SK-N-SH treated with all-trans-retinoic acid at 6 μM for 48 hours (cell line): ENCODE data around the gene ATOH8.

ENCODE experiments used
- CSDC2 ChIP-seq: fragments of 250-450 bp; sonication (Bioruptor Pico); IDR thresholded peaks from 2 replicates; pipeline ENCODE4 v1.5.0; 2020; ENCODE audit warnings: mild to moderate bottlenecking, moderate library complexity
- ISL1 ChIP-seq: fragments of 250-450 bp; sonication (Bioruptor Pico); IDR thresholded peaks from 2 replicates; pipeline ENCODE4 v2.1.2; 2022; ENCODE audit warnings: mild to moderate bottlenecking, moderate library complexity
- PATZ1 ChIP-seq: fragments of 250-450 bp; sonication (Bioruptor Pico); IDR thresholded peaks from 2 replicates; pipeline ENCODE4 v1.8.0; 2020; ENCODE audit warnings: mild to moderate bottlenecking, moderate library complexity, borderline replicate concordance
- PPARA ChIP-seq: fragments of 250-450 bp; sonication (Bioruptor Pico); IDR thresholded peaks from 2 replicates; pipeline ENCODE4 v1.5.0; 2020; ENCODE audit warnings: mild to moderate bottlenecking, borderline replicate concordance
- RARB ChIP-seq: fragments of 250-450 bp; sonication (Bioruptor Pico); IDR thresholded peaks from 2 replicates; pipeline ENCODE4 v1.8.0; 2021; ENCODE audit warnings: mild to moderate bottlenecking, moderate library complexity
- SNAI2 ChIP-seq: fragments of 250-450 bp; sonication (Bioruptor Pico); IDR thresholded peaks from 2 replicates; pipeline ENCODE4 v1.5.0; 2020; ENCODE audit warnings: mild to moderate bottlenecking, moderate library complexity
- TOX ChIP-seq: fragments of 250-450 bp; sonication (Bioruptor Pico); IDR thresholded peaks from 2 replicates; pipeline ENCODE4 v1.8.0; 2021; ENCODE audit warnings: mild to moderate bottlenecking, moderate library complexity, borderline replicate concordance
- TSHZ2 ChIP-seq: fragments of 250-450 bp; sonication (Bioruptor Pico); IDR thresholded peaks from 2 replicates; pipeline ENCODE4 v1.5.0; 2020; ENCODE audit warnings: mild to moderate bottlenecking, moderate library complexity
- ZC3H10 ChIP-seq: fragments of 250-450 bp; sonication (Bioruptor Pico); IDR thresholded peaks from 2 replicates; pipeline ENCODE4 v1.5.1; 2021; ENCODE audit warnings: mild to moderate bottlenecking, moderate library complexity
- ZFP30 ChIP-seq: fragments of 450-650 bp; formaldehyde crosslinking; IDR thresholded peaks from 2 replicates; pipeline ENCODE4 v1.5.0; 2022; ENCODE audit warnings: mild to moderate bottlenecking, moderate library complexity
- ZNF565 ChIP-seq: fragments of 450-650 bp; formaldehyde crosslinking; conservative IDR thresholded peaks from 2 replicates; pipeline ENCODE4 v1.5.0; 2020; ENCODE audit warnings: low read depth, mild to moderate bottlenecking, moderate library complexity
- ZNF70 ChIP-seq: fragments of 450-650 bp; formaldehyde crosslinking; IDR thresholded peaks from 2 replicates; pipeline ENCODE4 v1.5.0; 2020; ENCODE audit warnings: mild to moderate bottlenecking, moderate library complexity
- TF ChIP-seq, protein P1 (sequence below): fragments of 250-450 bp; sonication (Bioruptor Pico); IDR thresholded peaks from 2 replicates; pipeline ENCODE4 v1.5.1; 2020; ENCODE audit warnings: low read depth, mild to moderate bottlenecking, moderate library complexity
- TF ChIP-seq, protein P2 (sequence below): fragments of 250-450 bp; sonication (Bioruptor Pico); IDR thresholded peaks from 2 replicates; pipeline ENCODE4 v1.5.1; 2021; ENCODE audit warnings: mild to moderate bottlenecking, moderate library complexity

DNA sequence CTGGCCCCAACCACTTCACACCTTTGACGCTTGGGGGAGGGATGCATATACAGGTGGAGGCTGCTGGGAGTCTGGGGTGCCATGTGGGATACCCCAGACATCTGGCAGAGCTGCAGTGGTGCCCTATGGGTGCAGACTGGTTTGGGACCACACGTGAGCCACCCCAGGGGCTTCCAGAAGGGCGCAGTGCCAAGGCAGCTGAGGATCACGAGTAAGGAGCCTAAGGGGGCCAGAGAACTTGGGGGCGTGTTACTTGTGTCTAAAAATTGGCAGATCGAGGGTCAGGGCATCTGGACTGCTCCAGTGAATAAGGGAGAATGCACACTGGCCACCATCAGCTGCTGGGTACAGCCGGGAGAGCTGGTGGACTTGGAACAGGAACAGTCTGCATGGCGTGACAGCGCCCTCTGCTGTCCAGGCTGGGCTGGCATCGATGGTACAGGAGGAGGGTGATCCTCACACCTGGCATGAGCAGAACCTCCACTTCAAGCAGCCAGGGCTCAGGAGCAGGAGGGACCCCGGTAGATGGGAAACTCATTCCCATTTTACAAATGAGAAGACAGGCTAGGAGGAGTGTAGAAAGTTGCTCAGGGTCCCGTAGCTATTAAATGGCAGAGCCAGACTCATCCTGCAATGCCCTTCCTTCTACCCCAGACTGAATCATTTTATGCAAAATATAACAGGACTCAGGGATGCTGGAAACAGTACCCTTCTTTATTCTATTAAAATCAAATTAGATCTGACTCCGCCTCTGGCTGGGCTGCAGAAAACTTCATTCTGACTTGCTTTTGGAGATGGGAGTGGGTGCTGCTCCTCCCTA, 60.4 kb downstream of the ATOH8 start:
- TF ChIP-seq ZFP30 (CRISPR knock-in tag) (no peak), TOX (no peak), PATZ1 (CRISPR knock-in tag) (no peak), ISL1 (CRISPR knock-in tag) (no peak), ZNF565 (CRISPR knock-in tag) (no peak), SNAI2 (CRISPR knock-in tag) (no peak), CSDC2 (no peak), RARB (CRISPR knock-in tag) (no peak), ZNF70 (no peak), TSHZ2 (CRISPR knock-in tag) (no peak), PPARA (CRISPR knock-in tag) (no peak), ZC3H10 (CRISPR knock-in tag) (no peak)
- TF ChIP-seq, protein P1, sequence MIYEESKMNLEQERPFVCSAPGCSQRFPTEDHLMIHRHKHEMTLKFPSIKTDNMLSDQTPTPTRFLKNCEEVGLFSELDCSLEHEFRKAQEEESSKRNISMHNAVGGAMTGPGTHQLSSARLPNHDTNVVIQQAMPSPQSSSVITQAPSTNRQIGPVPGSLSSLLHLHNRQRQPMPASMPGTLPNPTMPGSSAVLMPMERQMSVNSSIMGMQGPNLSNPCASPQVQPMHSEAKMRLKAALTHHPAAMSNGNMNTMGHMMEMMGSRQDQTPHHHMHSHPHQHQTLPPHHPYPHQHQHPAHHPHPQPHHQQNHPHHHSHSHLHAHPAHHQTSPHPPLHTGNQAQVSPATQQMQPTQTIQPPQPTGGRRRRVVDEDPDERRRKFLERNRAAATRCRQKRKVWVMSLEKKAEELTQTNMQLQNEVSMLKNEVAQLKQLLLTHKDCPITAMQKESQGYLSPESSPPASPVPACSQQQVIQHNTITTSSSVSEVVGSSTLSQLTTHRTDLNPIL (CRISPR knock-in tag) = no peak
- TF ChIP-seq, protein P2, sequence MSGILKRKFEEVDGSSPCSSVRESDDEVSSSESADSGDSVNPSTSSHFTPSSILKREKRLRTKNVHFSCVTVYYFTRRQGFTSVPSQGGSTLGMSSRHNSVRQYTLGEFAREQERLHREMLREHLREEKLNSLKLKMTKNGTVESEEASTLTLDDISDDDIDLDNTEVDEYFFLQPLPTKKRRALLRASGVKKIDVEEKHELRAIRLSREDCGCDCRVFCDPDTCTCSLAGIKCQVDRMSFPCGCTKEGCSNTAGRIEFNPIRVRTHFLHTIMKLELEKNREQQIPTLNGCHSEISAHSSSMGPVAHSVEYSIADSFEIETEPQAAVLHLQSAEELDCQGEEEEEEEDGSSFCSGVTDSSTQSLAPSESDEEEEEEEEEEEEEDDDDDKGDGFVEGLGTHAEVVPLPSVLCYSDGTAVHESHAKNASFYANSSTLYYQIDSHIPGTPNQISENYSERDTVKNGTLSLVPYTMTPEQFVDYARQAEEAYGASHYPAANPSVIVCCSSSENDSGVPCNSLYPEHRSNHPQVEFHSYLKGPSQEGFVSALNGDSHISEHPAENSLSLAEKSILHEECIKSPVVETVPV (CRISPR knock-in tag) = no peak
